Activated CD4-positive, alpha-beta T cell treated with anti-CD3 and anti-CD28 coated beads, Interleukin-2, Interleukin-6, amounts not matched to agents 100 ng/mL and 50 ng/mL, durations not matched to agents 16 hours and 8 hours (primary cell): ENCODE results near the gene MMP11.

Source experiments
- DNase-seq: peaks from one replicate; pipeline ENCODE4 v3.0.0-alpha.2; 2020

Gene MMP11

GRCh38 chr22:23833017-23833751 lies 60.5 kb downstream of the MMP11 start:
- no peak for DNase-seq
